Lower lobe of right lung (tissue), 2 donors: ENCODE measurements around the gene MMP21. TPM values are rescaled to one million over a fixed set of nuclear protein-coding genes. Genes with fewer than 3 reads are reported as not detected.

Experiments used
- ATAC-seq, 2 donors: fragments of 200-7000 bp; cut with Tn5 transposase; one replicate each; pipeline ENCODE4 v1.9.1; 2020 to 2022; ENCODE audit warnings: mild to moderate bottlenecking in 2 of 2, moderate library complexity in 2 of 2
- DNase-seq: peaks from one replicate; pipeline ENCODE4 v3.0.0-alpha.2; 2020
- H3K27ac ChIP-seq: fragments of 200-600 bp; one replicate; pipeline ENCODE4 v1.8.0; 2022
- H3K27me3 ChIP-seq: fragments of 200-600 bp; one replicate; pipeline ENCODE4 v1.8.0; 2022; ENCODE audit warnings: low read depth
- H3K36me3 ChIP-seq: fragments of 200-600 bp; one replicate; pipeline ENCODE4 v1.8.0; 2022; ENCODE audit warnings: mild to moderate bottlenecking
- H3K4me1 ChIP-seq: fragments of 200-600 bp; one replicate; pipeline ENCODE4 v1.8.0; 2022
- H3K4me3 ChIP-seq: fragments of 200-600 bp; one replicate; pipeline ENCODE4 v1.8.0; 2022; ENCODE audit warnings: mild to moderate bottlenecking
- H3K9me3 ChIP-seq: fragments of 200-600 bp; one replicate; pipeline ENCODE4 v1.8.0; 2022
- CTCF ChIP-seq: fragments of 200-600 bp; IDR thresholded peaks from one replicate; pipeline ENCODE4 v1.8.0; 2022; ENCODE audit warnings: antibody characterized with exemption, mild to moderate bottlenecking
- intact Hi-C: fragments of 100-400 bp; cut with DNase I; formaldehyde crosslinking; loops from one replicate; pipeline ENCODE4 v1.11.0; 2022
- total RNA-seq: library from RNA; stranded (reverse); fragmentation: NEBNext Ultra II Directional; extraction: Animal tissue kit (Norgen Biotek cat#: 25700); gene quantifications from one replicate; pipeline ENCODE4 v1.2.1, GENCODE V29; 2021
- donor health status: DM: no; HTN: yes; CAD: no; lungs with severe emphysema.

Gene MMP21
- total RNA-seq, 1 donor from 2014 or later = not detected

DNA sequence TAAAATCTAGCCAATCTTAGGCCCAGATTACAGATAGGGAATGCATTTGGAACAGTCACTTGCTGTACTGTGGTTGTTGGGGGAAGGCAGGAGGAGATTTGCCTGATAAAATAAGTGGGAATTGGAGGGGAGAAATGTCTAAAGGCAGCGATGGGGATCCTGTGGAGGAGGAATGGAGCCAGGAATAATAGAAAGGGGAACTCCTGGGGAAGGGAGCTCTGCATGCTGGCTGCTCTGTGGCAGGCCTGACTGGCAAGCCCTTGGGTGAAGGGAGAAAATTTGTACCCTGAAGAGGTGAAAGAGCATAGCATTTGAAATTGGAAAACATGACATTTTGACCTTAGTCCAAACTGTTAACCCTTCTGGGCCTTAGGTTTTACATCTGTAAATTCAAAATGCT is 13.7 kb downstream of the MMP21 start:
- H3K9me3 ChIP-seq = no peaks in the 10 kb centered on the region
- no peaks in the 10 kb centered on the region for H3K4me1 ChIP-seq
- intact Hi-C loops = no loop called here
- TF ChIP-seq CTCF = no peak
- no peak overlapping the region for H3K27ac ChIP-seq
- ATAC-seq = no peak
- H3K4me3 ChIP-seq = no peak overlapping the region
- DNase-seq = no peak
- no peaks in the 10 kb centered on the region for H3K27me3 ChIP-seq
- H3K36me3 ChIP-seq = peaks cover 78% of the 10 kb centered on the region

DNA sequence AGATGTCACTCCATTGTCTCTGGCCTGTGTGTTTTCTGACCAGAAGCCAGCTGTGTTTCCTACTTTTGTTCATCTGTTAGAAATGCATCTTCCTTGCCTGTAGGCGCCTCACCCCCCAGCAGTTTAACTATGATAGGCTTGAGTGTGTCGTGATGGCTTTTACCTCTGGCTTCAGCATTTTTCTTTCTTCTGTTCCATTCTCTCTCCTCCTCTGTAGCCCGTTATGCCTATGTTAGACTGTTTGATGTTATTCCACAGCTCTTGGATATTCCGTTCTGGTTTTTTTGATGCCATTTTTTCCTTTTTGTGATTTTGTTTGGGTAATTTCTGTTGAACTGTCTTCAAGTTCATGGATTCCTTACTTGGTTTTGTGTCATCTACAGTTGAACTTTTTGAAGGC is 17.9 kb downstream of the MMP21 start:
- DNase-seq (no peak), ATAC-seq (no peak)
- no peak for TF ChIP-seq CTCF
- H3K4me3 ChIP-seq = no peak overlapping the region
- no peak overlapping the region for H3K27ac ChIP-seq
- H3K36me3 ChIP-seq = peaks cover 87% of the 10 kb centered on the region
- intact Hi-C loops = no loop called here
- no peaks in the 10 kb centered on the region for H3K9me3 ChIP-seq
- no peaks in the 10 kb centered on the region for H3K27me3 ChIP-seq
- H3K4me1 ChIP-seq = no peaks in the 10 kb centered on the region

DNA sequence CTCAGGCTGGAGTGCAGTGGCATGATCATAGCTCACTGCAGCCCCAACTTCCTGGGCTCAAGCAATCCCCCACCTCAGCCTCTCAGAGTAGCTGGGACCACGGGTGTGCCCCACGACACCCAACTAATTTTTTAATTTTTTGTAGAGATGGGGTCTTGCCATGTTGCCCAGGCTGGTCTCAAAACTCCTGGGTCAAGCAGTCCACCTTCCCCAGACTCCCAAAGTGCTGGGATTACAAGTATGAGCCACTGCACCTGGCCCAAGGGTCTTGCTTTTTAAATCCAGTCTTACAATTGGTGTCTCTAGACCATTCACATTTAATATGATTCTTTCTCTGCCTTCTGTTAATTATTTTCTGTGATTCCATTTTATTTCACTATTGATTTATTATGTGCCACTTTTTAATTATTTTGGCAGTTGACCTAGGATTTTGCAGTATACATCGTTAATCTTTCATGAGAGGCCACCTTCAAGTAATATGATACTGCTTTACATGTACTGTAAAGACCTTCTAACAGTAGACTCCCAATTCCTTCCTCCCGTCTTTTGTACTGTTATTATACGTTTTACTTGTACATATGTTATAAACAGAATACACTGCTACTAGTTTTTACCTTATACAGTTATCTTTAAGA is 18.7 kb downstream of the MMP21 start:
- H3K36me3 ChIP-seq = peaks cover 87% of the 10 kb centered on the region

GRCh38 chr10:125756196-125756595 is 19.4 kb downstream of the MMP21 start:
- Histone ChIP-seq H3K9me3 (no peaks in the 10 kb centered on the region), H3K27ac (no peak overlapping the region), H3K4me3 (no peak overlapping the region), H3K4me1 (no peaks in the 10 kb centered on the region), H3K36me3 (peaks cover 88% of the 10 kb centered on the region), H3K27me3 (no peaks in the 10 kb centered on the region)
- ATAC-seq (no peak), DNase-seq (no peak)
- intact Hi-C loops = no loop called here
- TF ChIP-seq CTCF = no peak

More for the DNA sequence above, 18.7 kb downstream of the MMP21 start:
- H3K4me1 ChIP-seq = no peaks in the 10 kb centered on the region
- H3K4me3 ChIP-seq = no peak overlapping the region
- no peak for TF ChIP-seq CTCF
- H3K9me3 ChIP-seq = no peaks in the 10 kb centered on the region
- intact Hi-C loops = no loop called here
- no peak for DNase-seq
- H3K27me3 ChIP-seq = no peaks in the 10 kb centered on the region
- H3K27ac ChIP-seq = no peak overlapping the region
- no peak for ATAC-seq

GRCh38 chr10:125747417-125747816 is 28.2 kb downstream of the MMP21 start:
- Histone ChIP-seq H3K9me3 (no peaks in the 10 kb centered on the region), H3K27ac (no peak overlapping the region), H3K36me3 (peaks cover 100% of the 10 kb centered on the region), H3K4me1 (no peaks in the 10 kb centered on the region), H3K27me3 (no peaks in the 10 kb centered on the region), H3K4me3 (no peak overlapping the region)
- no peak for ATAC-seq
- TF ChIP-seq CTCF = no peak
- no peak for DNase-seq
- intact Hi-C loops = no loop called here

DNA sequence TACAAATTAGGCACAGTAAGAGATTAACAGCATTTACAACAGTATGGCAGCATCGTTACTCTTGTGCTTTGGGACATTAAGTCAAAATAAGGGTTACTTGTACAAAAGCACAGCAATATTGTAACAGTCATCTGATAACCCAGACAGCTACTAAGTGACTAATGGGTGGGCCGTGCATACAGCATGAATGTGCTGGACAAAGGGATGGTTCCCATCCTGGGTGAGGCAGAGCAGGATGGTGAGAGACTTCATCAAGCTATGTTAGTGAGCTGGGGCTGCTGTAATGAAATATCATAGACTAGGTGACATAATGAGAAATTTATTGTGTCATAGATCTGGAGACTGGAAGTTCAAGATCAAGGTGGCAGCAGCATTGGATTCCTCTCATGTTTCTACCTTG is 30.7 kb downstream of the MMP21 start:
- no peak overlapping the region for H3K4me3 ChIP-seq
- ATAC-seq (no peak), DNase-seq (no peak)
- H3K36me3 ChIP-seq = peaks cover 99% of the 10 kb centered on the region
- TF ChIP-seq CTCF = no peak
- no peaks in the 10 kb centered on the region for H3K27me3 ChIP-seq
- H3K9me3 ChIP-seq = no peaks in the 10 kb centered on the region
- no peak overlapping the region for H3K27ac ChIP-seq
- no peaks in the 10 kb centered on the region for H3K4me1 ChIP-seq
- intact Hi-C loops = no loop called here
